Astrocyte of the spinal cord (primary cell): Measurements from ENCODE around the gene HLA-DPA1.

ENCODE experiments used
- DNase-seq: peaks from one replicate; pipeline ENCODE4 v3.0.0; 2011; ENCODE audit warnings: low read depth, low spot score
- H3K4me3 ChIP-seq: 2 replicates; pipeline ENCODE4 v1.5.1; 2011; ENCODE audit warnings: low read depth, mild to moderate bottlenecking, low read length, moderate library complexity
- in situ Hi-C: cut with HindIII; loops from 2 replicates; pipeline ENCODE4 v1.10.0; 2017; ENCODE audit warnings: low sequenced_read_pairs
- TF ChIP-seq, protein P1 (sequence below): IDR thresholded peaks from 2 replicates; pipeline ENCODE4 v1.5.1; 2012; ENCODE audit warnings: low read depth, mild to moderate bottlenecking, low read length, inconsistent platforms

HLA-DPA1 gene

DNA sequence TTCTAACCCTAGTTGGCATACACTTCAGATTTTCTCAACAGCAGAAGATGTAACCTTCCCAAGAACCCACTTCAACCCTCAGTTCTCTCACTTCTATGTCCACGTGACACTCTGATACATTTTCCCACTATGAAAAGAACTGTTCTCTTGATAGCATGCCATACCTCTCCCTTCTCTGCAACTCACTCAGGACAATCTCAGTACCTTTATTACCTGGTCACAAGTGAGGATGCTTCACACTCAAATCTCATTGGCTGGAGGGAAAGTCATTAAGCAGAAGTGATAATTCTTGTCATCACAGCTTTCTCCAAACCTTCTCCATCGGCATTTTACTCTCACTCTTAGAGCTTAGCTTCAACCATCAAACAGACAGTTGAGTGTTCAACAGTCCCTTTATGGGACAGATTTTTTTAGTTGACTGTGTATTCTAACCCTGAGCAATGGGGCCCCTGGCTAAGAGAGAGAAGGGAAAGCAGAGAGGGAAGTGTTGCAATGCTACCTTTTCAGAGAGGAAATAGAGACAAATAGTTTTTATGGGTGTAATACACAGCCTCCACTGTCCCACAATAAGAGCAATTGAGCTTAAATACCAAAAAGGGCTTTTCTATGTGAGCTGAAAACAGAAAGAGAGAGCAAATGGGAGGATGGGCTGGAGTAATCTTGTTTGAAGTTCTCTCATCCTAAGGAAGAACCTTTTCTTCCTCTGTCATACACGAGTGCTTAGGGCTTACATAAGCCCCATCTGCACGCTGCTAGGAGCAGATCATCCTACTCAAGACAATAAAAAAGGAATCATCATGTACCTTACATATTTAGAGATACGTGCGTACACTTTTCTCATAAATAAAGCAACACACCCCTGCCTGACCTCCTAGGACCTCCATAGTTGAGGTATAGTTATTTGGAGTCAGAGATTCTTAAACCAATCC lies 16.0 kb downstream of the HLA-DPA1 start:
- TF ChIP-seq, protein P1, sequence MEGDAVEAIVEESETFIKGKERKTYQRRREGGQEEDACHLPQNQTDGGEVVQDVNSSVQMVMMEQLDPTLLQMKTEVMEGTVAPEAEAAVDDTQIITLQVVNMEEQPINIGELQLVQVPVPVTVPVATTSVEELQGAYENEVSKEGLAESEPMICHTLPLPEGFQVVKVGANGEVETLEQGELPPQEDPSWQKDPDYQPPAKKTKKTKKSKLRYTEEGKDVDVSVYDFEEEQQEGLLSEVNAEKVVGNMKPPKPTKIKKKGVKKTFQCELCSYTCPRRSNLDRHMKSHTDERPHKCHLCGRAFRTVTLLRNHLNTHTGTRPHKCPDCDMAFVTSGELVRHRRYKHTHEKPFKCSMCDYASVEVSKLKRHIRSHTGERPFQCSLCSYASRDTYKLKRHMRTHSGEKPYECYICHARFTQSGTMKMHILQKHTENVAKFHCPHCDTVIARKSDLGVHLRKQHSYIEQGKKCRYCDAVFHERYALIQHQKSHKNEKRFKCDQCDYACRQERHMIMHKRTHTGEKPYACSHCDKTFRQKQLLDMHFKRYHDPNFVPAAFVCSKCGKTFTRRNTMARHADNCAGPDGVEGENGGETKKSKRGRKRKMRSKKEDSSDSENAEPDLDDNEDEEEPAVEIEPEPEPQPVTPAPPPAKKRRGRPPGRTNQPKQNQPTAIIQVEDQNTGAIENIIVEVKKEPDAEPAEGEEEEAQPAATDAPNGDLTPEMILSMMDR: no peak
- DNase-seq: no peak
- in situ Hi-C loops: no loop called here
- no peak overlapping the region for H3K4me3 ChIP-seq

DNA sequence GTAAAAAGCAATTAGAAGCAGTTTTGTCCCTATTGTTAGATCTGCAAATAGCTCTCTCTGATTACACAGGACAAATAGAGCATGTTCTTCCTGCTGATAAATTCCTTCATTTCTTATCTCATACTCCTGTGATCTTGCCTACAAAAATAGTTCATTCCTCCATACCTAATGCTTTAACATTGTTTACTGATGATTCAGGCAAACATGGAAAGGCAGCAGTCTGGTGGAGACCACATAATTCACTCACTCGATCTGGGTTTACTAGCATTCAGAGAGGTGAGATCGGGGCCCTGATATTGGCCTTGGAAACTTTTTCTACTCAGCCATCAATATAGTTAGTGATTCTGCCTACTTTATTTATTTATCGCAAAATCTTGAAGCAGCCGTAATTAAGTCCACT lies 20.2 kb downstream of the HLA-DPA1 start:
- no peak for DNase-seq
- H3K4me3 ChIP-seq: no peak overlapping the region
- TF ChIP-seq, protein P1: no peak
- in situ Hi-C loops: no loop called here

DNA sequence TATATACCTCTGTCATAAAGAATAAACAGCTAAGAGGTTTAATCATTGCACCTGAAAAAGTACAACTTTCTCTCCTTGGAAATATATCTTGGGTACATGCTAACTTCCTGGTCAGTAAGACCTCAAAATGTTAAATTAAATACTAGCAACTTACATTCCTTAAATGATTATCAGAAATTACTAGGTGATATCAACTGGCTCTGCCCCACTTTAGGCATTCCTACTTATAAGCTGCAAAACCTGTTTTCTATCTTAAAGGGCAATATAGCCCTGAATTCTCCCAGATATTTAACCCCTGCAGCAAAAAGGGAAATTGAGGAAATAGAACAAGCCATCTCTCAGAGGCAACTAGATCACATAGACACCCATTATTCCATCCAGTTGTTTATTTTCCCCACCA lies 20.8 kb downstream of the HLA-DPA1 start:
- TF ChIP-seq, protein P1: no peak
- no peak overlapping the region for H3K4me3 ChIP-seq
- in situ Hi-C loops: no loop called here
- DNase-seq: no peak

DNA sequence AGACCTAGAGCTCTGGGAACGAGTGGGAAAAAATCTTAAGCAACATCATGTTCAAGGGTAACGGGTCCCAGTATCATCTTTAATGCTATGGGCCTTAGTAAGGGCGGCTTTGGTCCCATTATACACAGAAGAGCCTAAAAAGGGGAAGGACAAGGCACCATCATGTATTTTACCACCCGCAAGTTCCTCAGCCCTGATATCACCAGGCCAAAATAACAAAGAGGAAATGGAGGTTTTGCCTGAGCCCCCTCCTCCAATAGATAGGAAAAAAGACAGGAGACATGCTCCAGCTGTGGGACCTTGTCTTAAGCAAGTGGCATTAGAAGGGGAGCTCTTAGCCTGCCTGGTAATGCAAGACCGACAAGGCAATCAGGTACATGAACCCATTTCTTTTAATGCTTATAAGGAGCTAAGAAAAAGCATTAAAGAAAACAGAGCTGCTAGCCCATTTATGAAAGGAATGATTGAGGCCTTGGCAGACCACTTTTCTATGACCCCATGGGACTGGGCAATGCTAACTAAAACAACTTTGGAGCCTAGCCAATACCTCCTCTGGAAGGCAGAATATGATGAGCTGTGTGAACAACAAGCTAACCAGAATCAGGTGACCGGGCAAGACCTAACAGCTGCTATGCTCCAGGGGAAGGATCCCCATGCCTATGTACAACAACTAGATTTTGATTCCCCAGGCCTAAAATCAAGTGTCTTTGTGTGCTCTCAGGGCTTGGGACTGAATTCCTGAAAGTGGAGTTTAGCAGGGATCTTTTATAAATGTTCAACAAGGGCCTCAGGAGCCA lies 23.2 kb downstream of the HLA-DPA1 start:
- DNase-seq: no peak
- no peak overlapping the region for H3K4me3 ChIP-seq
- in situ Hi-C loops: no loop called here
- TF ChIP-seq, protein P1: no peak

DNA sequence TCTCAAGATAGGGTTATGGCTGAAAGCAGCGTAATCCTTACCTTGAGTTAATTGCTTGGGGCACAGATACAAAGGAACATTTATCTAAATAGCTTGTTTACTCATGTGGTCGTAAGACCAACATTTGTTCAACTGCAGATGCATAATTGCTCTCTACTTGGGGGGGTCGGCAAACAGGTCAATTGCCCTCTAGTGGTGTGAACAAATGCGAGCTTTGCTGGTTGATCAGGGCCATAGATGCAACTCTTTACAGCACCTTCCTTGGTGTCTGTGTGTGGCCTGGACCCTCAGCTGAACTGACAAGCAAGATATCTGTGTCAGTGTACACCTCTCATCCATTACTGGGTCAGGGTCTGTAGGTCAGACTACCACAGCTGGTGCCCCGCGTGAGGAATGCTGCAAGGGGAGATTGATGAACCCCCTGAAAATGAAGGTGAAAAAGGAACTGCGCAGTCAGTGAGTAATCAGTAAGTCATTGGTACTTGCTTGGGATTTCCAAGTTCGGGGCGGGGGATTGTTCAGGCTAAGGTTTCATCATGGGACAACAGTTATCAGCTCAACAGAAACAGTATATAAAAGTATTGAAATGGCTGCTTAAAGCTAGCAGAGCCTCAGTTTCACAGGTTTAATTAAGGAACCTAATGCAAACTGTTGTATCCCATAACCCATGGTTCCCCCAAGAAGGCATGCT lies 24.0 kb downstream of the HLA-DPA1 start:
- H3K4me3 ChIP-seq: no peak overlapping the region
- TF ChIP-seq, protein P1: peak; percentile 12
- in situ Hi-C loops: no loop called here
- DNase-seq: no peak

DNA sequence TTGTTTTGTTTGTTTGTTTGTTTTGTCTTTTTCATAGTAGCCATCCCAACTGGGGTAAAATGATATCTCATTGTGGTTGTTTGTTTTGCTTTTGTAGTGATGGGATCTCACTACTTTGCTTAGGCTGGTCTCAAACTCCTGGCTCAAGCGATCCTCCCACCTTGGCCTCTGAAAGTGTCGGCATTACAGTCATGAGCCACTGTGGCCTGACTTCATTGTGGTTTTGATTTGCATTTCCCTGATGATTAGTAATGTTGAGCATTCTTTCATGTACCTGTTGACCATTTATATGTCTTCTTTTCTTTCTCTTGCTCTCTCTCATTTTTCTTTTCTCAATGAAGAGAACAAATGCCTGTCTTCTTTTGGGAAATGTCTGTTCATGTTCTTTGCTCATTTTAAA lies 33.3 kb downstream of the HLA-DPA1 start:
- no peak for DNase-seq
- TF ChIP-seq, protein P1: no peak

More for the DNA sequence above, 33.3 kb downstream of the HLA-DPA1 start:
- no peak overlapping the region for H3K4me3 ChIP-seq
- in situ Hi-C loops: no loop called here
